ENCODE measurements around the gene MMP3. TPM values are rescaled to one million over a fixed set of nuclear protein-coding genes. Genes with fewer than 3 reads are reported as not detected.

MMP3 gene
- total and polyA plus RNA-seq, 9 of the 15 experiments (the other 6 are each of a cell fraction or from before 2014, with no cell fraction given): not detected

DNA sequence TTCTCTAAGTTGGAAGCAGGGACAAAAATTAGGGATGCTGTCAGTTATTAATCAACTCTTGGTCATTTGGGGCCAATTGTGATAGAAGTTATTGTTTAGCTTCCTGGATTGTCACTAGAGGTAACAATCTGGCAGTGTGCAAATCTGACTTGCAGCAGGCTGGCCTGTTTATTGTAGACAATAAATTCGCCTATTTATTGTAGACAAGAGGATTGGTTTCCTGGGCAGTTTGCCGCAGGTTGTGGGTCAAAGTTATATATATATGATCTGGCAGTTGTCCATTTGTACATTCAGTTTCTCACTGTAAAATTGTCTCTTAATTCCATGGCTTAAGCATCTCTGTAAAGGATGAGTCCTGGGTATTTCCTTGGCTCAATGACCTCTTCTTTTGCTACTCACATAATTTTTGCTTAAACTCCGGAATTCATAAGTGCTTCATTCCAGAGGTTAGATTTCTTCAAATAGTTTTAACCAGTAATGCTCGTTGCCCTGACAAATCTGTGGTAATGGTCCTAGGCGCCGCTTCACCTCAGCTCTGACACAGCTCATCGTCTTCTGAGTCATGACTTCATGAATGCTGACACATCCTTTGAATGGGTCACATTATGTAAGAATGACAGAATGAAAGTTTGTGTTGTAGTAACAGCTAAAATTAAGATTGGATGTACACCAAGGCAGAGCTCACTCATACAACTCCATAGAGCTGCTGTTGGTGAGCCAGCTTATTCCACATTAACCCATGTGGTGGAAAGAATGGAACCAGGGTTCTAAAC is 7.8 kb upstream of the MMP3 start:
- Histone ChIP-seq H3K9ac (ENCODE audit: insufficient read depth in 1 of 2, low read depth in 2 of 2, low read length in 2 of 2) (no peak overlapping the region), H3K9me1 (ENCODE audit: control insufficient read depth, insufficient read depth, low read length) (no peaks in the 10 kb centered on the region), H4K20me1 (replicated peaks; ENCODE audit: control insufficient read depth, insufficient read depth, low read length) (no peaks in the 10 kb centered on the region), H3K27ac (ENCODE audit: extremely low read depth, low read depth, low read length) (no peak overlapping the region), H3K27me3 (ENCODE audit: control insufficient read depth in 2 of 2, insufficient read depth in 2 of 2, low read length in 2 of 2) (no peaks in the 10 kb centered on the region), H2AFZ (ENCODE audit: low read depth, low read length) (no peak overlapping the region), H3K79me2 (ENCODE audit: control insufficient read depth, insufficient read depth, low read length) (no peaks in the 10 kb centered on the region), H3K4me3 (no peak overlapping the region), H3K36me3 (ENCODE audit: control insufficient read depth, insufficient read depth, low read length) (no peaks in the 10 kb centered on the region), H3K4me1 (replicated peaks in 1 of 2; ENCODE audit: control insufficient read depth in 2 of 2, insufficient read depth in 2 of 2, low read length in 2 of 2) (no peaks in the 10 kb centered on the region), H3K4me2 (ENCODE audit: insufficient read depth, low read length) (no peak overlapping the region), H3K9me3 (replicated peaks; ENCODE audit: control insufficient read depth, insufficient read depth, low read depth, low read length) (no peaks in the 10 kb centered on the region)
- 0% methylated on average over 7 of the region's 7 CpGs for WGBS (ENCODE audit: insufficient coverage, low coverage, missing lambda C conversion rate)
- FAIRE-seq (no peak), DNase-seq (ENCODE audit: extremely low read depth in 1 of 4, low spot score in 3 of 4) (no peak), ATAC-seq (no peak)
- in situ Hi-C loops (cut with MboI) (no loop called here), intact Hi-C loops (cut with micrococcal nuclease) (no loop called here)
- BruUV-seq (replicated peaks): no TSS peak
- TF ChIP-seq BMI1 (IDR thresholded peaks at IDR 0.05; ENCODE audit: low read length): no peak
- no peak for TF ChIP-seq SREBF1 (IDR thresholded peaks at IDR 0.05; ENCODE audit: borderline replicate concordance, low read depth, low read length)
- TF ChIP-seq FOXJ2 (tag; IDR thresholded peaks at IDR 0.05): no peak
- TF ChIP-seq PURB (CRISPR knock-in tag; IDR thresholded peaks at IDR 0.05; ENCODE audit: low read depth): no peak
- POLR2A ChIA-PET: no interaction called here
- CTCF ChIA-PET (ENCODE audit: low intra/inter-chr PET ratio): no interaction called here

DNA sequence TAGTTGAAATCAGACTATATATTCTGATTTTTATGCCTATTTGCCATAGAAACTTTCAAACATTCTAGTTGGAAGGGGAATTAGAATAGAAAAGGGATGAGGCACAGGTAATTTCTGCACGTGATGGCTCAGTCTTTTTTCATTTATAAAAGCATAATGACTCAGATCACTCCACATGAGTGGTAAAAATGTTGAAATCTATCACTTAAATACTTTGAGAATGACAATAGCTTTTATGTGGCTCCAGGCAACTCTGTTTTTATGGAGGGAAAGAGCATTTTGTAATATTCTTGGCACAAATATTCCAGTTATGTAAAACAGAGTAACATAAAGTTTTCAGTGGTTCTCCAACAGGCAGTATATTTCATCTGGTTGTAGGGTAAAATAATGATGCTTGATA is 5.9 kb upstream of the MMP3 start:
- FAIRE-seq (no peak), ATAC-seq (no peak), DNase-seq (ENCODE audit: extremely low read depth in 1 of 4, low spot score in 3 of 4) (no peak)
- ChIA-PET CTCF (ENCODE audit: low intra/inter-chr PET ratio) (no interaction called here), POLR2A (no interaction called here)
- Histone ChIP-seq H3K9ac (ENCODE audit: insufficient read depth in 1 of 2, low read depth in 2 of 2, low read length in 2 of 2) (no peak overlapping the region), H2AFZ (ENCODE audit: low read depth, low read length) (no peak overlapping the region), H3K27me3 (ENCODE audit: control insufficient read depth in 2 of 2, insufficient read depth in 2 of 2, low read length in 2 of 2) (no peaks in the 10 kb centered on the region), H3K4me2 (ENCODE audit: insufficient read depth, low read length) (no peak overlapping the region), H4K20me1 (replicated peaks; ENCODE audit: control insufficient read depth, insufficient read depth, low read length) (no peaks in the 10 kb centered on the region), H3K79me2 (ENCODE audit: control insufficient read depth, insufficient read depth, low read length) (no peaks in the 10 kb centered on the region), H3K36me3 (ENCODE audit: control insufficient read depth, insufficient read depth, low read length) (no peaks in the 10 kb centered on the region), H3K9me3 (replicated peaks; ENCODE audit: control insufficient read depth, insufficient read depth, low read depth, low read length) (no peaks in the 10 kb centered on the region), H3K4me3 (no peak overlapping the region), H3K9me1 (ENCODE audit: control insufficient read depth, insufficient read depth, low read length) (no peaks in the 10 kb centered on the region), H3K4me1 (replicated peaks in 1 of 2; ENCODE audit: control insufficient read depth in 2 of 2, insufficient read depth in 2 of 2, low read length in 2 of 2) (no peaks in the 10 kb centered on the region), H3K27ac (ENCODE audit: extremely low read depth, low read depth, low read length) (no peak overlapping the region)
- in situ Hi-C loops (cut with MboI) (no loop called here), intact Hi-C loops (cut with micrococcal nuclease) (no loop called here)
- 0% methylated on average over 1 of the region's 1 CpG for WGBS (ENCODE audit: insufficient coverage, low coverage, missing lambda C conversion rate)
- no peak for TF ChIP-seq MYC (IDR thresholded peaks at IDR 0.05; ENCODE audit: low read depth, low read length)
- TF ChIP-seq MYC (CRISPR knock-in tag; IDR thresholded peaks at IDR 0.05; ENCODE audit: borderline replicate concordance, low read depth): no peak
- TF ChIP-seq RFX1 (IDR thresholded peaks at IDR 0.05): no peak
- no TSS peak for BruUV-seq (replicated peaks)
